SKM-1 treated with dmso at 0.1 percent for 144 hours (cell line): ENCODE measurements around the gene ATP7A.
"Not testable (repeated sequence)": the region's sequence is repeated elsewhere in the genome, so short reads cannot be mapped to it uniquely, and the experiment has no call there.

ENCODE experiments used
- DNase-seq: peaks from one replicate; lab custom pipeline; 2025; ENCODE audit not compliant: unreplicated experiment; lab: John Stamatoyannopoulos, UW

The ATP7A gene

DNA sequence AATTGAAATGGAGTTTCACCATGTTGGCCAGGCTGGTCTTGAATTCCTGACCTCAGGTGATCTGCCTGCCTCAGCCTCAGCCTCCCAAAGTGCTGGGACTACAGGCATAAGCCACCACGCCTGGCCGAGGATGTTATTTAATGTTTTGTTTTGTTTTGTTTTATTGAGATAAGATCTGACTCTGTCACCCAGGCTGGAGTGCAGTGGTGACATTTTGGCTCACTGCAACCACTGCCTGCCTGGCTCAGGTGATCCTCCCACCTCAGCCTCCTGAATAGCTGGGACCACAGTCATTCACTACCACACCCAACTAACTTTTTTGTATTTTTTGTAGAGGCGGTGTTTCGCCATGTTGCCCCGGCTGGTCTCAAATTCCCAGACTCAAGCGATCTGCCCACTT is 34.5 kb downstream of the ATP7A start:
- DNase-seq: not testable (repeated sequence)

DNA sequence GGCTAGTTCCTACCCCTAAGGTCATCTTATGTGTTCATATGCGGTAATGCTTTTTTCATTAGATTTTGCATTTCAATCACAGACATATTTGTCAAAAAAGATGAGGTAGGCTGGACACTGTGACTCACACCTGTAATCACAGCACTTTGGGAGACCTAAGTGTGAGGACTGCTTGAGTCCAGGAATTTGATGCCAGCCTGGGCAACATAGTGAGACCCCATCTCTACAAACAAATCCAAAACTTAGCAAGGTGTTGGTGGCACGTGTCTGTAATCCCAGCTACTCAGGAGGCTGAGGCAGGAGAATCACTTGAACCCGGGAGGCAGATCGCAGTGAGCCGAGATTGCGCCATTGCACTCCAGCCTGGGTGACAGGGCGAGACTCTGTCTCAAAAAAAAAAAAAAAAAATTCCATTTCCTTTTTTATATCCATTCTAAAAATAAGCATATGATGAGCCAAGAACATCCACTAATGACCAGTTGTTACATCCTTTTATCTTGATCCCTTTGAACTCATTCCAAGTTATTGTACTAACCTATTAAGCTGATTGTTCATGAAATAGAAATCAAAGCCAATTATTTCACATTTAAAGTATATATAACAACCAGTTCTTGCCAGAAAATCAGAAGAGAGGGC is 35.5 kb downstream of the ATP7A start:
- DNase-seq: no peak

DNA sequence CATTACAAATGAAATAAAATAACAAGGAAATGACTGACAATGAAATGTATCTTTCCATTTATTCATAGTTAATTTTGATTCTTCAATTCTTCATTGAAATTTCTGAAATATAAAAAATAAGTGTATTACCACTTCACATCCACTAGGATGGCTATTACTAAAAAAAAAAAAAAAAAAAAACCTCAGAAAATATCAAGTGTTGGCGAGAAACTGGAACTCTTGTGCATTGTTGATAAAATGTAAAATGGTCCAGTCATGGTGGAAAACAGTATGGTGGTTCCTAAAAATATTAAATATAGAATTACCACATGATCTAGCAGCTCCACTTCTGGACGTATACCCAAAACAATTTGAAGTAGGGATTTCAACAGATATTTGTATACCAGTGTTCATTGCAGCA is 36.1 kb downstream of the ATP7A start:
- DNase-seq: no peak

DNA sequence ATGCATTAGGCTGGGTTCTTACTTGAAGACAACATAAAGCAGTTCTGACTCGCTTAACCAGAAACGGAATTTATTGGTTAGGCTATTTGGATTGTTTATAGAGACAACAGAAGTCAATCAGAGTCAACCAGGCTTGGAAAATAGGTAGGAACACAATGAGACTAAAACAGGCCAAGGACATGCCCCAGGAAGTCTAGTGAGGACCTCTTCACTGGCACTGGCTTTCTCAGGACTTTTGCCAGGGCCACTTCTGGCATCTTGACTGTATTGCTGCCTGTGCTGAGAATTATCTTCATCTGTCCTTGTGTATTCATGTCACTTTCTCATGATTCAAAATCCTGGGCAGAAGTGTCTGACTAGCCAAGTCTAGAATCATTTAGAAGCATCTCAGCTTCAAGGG is 39.3 kb downstream of the ATP7A start:
- DNase-seq: no peak

DNA sequence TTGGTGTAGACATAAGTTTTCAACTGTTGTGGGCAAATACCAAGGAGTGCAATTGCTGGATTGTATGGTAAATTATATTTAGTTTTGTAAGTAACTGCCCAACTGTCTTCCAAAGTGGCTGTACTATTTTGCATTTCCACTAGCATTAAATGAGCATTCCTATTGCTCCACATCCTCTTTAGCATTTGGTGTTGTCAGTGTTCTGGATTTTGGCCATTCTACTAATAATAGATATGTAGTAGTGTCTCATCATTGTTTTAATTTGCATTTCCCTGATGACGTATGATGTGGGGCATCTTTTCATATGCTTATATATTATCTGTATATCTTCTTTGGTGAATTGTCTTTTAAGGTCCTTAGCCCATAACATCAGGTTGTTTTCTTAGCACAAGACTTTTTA is 41.7 kb downstream of the ATP7A start:
- no peak for DNase-seq

DNA sequence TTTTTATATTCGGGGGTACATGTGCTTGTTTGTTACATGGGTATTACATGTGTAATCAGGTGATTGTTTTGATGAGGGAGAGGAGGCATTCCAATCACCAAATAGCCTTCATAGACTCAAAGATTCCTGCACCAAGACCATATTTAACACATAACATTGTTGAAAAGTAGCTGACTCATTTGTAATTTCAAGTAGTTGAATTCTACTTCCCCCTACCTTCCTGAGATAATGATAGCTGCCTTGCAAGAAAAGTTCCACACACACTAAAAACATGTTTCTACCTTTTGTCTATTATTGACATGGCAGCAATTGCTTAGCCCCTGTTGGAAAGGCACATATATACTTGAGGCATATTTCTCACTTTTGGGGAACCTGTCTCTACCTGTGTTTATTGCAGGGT is 42.8 kb downstream of the ATP7A start:
- DNase-seq: no peak

DNA sequence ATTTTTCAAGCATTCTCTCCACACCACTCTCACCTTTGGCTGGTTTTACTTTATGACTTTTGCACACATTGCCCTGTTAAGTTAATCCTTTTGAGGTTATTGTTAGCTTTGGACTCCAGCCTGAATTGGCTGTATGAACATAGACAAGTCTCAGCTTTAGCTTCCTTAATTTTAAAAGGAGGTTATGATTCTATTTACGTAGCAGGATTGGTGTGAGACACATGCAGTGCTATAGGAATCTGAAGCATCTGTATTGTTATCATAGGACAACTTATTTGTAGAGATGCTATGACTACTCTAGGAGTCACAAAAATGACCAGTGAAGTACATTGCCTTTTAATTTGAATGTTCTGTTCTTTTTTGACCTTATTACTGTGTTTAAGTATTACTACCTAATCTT is 43.2 kb downstream of the ATP7A start:
- DNase-seq: no peak

DNA sequence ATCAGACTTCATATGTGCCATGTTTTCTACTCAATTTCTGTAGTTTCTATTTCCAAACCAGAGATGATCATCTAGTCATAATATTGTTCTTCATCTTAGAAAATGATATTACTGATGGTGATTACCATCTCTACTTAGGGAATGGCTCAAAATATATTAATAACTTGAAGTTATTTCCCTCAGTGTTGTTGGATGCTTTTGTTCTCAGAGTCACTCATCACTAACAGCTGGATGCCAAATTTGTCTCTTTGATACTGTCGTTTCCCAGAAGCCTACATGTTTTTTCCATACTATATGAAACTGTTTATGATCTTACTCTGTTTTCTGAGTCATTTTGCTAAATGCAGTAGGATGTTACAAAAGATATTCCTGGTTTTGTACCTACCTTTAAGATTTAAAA is 50.1 kb downstream of the ATP7A start:
- no peak for DNase-seq

DNA sequence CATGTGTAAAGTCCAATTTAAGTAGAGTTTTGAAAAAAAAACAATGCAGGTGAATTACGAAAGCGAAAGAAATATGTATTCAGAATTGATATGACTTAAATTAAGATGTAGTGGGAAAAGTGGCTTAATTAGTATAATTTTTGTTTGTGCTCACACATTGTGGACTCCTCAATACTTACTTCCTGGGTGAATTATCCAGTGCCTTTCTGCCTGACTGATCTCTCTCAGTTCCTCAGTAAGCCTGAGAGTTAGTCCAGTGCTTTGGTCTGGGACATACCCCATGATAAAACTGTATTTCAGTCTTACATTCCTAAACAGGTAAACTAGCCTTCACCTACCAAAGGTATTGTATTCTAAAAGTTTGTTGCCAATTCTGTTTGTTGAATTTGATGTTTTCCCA is 50.6 kb downstream of the ATP7A start:
- no peak for DNase-seq

DNA sequence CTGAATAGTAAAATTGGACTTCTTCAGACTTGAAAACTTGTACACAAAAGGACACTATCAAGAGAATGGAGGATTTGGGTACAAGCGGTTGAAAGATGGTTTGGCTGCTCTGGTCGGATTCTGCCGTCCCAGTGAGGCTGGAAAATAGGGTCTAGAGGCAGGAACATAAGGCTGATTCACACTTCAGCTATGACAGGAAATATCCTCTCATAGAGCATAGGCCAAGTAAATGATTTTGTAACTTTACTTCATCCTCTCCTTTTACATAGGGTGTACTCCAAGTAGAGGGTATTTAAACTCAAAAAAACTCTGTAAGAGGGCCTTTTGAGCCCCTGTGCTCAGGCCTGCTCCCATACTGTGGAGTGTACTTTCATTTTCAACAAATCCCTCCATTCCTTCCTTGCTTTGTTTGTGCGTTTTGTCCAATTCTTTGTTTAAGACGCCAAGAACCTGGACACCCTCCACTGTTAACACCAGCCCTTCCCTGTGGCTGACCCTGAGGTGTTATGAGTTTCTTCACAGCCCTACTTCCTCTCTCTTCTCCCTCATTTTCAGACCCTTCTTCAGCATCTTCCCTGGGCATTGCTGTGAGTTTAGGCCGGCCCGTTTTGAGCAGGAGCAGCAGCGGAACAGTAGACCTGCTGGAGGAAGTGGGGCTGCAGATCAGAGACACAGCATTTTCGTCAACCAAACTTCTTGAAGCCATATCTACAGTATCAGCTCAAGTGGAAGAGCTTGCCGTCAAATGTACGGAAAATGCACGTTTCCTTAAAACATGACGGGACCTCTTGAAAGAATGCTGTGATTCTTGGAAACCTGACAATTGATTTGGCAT is 51.8 kb downstream of the ATP7A start:
- DNase-seq: no peak

DNA sequence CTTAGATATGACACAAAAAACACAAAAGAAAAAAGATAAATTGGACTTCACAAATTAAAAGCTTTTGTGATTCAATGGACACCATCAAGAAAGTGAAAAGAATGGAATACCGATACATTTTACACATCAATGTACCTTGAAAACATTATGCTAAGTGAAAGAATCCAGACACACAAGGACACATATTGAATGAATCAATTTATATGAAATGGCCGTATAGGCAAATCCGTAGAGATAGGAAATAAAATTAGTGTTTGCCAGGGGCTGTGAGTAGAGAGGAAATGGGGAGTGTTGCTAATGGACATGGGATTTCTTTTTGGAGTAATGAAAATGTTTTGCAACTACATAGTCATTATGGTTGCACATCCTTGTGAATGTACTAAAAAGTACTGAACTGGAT is 55.9 kb downstream of the ATP7A start:
- no peak for DNase-seq

DNA sequence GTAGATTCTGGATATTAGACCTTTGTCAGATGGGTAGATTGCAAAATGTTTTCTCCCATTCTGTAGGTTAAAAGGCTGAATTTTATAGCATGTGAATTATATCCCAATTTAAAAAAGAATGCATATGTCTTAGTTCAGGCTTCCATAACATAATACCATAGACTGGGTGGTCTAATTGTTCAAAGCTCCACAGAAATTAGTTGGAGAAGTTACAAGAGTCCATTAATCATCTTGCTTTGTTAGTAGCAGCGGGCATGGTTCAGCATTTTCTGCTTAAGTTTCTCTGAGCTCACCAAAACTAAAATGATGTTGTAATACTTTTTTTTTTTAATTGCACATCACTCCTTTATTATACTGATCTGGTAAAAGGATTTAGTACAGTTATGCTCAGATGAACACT is 57.1 kb downstream of the ATP7A start:
- DNase-seq: no peak

DNA sequence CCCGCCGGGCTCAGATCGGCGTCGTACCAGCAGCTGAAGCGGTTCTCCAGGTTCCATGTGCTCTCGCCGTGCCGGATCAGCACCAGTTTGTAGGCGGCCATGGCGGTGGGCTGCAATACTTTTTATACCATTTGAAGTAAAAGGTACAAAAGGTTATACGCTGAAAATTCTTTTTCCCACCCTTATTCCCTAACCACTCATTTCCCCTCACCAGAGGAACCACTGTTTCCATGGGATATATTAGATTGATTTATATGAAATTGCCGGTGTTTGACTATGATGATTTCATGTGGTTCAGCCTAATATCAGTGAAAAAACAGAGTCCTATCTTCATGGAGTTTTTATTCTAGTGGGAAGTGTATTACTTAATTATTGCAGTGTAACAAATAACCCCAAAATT is 59.0 kb downstream of the ATP7A start, which contains the start of gene PGAM4:
Gene PGAM4, minus strand, starts transcription at position 101 of the 400 bp plus-strand sequence. Its CDS starts 0 bp downstream, at position 101.
- no peak for DNase-seq

DNA sequence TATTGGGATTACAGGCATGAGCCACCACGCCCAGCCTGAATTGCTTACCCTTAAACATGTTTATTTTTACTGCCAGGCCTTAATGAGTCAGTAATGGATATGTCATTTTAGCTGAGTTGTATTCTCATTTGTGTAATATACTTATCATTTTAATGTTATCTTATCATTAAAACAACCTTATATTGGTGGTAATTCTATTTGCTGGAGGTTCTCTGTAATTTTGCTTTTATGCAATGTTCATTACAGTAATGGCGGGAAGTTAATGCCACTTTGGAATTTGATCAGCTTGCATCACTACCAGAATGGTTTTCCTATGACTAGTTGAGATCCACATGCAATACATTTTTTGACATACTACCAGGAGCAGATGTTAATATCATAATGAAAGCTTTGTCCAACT is 65.3 kb downstream of the ATP7A start:
- DNase-seq: no peak

DNA sequence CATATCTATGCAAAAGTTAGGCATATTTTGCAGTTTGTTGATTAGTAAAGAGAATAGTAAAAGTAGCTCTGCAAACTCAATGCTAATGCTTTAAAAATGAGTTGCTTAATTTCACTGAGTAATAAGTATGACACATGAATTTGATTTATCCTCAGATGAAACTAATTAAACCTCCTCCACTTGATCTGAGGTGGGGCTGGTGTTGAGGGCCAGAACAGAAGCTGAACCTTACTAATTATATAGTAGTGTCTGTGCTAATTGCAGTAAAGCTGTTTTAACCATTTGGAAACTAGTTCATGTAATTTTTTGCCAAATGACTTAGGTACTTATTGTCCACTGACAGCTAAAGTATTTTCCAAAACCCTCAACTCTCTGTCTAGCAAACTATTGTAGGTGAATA is 66.6 kb downstream of the ATP7A start:
- DNase-seq: no peak

DNA sequence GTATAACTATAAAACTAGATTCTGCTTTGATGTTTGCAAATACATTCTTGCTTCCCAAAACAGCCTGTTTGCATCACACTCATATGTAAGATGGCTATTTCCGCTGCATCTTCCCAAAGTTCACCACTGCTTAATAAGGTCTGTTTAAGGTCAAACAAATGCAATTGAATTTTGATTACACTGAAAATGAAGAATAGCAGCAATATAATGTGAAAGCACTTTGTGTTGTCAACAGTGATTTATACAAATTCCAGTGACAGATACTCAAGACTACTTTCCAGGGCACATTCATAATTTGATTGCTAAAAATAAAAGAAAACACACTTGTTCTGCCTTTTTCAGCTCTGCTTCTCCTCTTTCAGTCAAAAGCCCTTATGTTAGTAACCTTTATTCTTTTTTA is 67.0 kb downstream of the ATP7A start:
- no peak for DNase-seq

DNA sequence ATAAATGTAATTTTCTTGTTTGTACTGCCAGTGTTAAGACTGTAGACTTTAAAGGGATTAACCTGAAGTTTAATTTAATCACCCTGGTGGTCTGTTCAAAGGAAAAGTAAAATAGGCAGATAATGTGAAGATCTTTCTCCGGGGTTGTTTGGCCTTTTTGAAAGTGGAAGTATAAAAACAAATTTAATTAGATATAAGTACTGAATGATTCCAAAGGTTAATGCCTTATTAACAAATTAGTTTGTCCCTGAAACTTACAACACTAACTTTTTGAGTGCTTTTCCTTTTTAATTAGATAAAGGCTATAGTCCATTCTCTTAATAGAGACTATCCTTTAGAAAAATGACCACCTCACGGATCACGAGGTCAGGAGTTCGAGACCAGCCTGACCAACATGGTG is 69.4 kb downstream of the ATP7A start:
- DNase-seq: no peak

DNA sequence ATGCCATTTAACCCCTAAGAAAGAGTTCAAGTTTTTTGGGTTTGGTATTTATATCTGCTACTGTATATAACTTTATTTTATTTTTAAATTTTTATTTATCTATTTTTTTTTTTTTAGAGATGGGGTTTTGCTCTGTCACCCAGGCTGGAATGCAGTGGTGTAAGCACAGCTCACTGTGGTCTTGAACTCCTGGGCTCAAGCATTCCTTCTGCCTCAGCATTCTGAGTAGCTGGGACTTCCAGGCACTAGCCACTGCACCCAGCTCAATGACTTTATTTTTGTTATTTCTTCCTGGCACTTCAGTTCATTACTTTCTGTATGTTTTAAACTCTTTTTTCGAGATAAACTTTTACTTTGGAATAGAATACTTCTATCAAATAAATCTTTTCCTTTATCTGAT is 101.4 kb downstream of the ATP7A start:
- no peak for DNase-seq

DNA sequence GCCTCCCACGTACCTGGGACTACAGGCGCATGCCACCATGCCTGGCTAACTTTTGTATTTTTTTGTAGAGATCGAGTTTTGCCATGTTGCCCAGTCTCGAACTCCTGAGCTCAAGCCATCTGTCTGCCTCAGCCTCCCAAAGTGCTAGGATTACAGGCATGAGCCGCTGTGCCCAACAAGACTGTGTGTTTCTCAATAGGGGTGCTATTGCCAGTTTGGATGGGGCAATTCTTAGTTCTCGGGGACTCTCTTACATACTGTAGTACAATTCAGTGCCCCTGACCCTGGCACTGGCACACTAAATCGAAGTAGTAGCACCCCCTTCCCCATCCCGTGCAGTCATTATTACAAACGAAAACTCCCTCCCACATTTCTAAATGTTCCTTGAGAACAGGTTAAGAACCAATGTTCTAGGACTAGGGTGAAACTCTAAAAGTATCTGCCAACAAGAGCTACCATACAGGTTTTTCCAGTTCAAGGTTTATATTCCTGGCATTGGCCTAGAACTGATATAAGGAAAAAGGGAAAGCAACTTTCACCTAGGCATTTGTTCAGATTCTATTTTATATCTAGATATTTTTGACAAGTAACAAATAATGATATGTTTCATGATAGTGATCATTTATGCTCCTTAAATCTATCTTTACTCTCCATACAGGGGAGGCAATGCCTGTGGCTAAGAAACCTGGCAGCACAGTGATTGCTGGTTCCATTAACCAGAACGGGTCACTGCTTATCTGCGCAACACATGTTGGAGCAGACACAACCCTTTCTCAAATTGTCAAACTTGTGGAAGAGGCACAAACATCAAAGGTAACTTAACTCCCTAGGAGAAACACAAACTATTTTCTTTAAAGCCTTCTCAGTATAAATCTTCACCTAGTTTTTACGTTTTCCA is 109.3 kb downstream of the ATP7A start:
- no peak for DNase-seq

DNA sequence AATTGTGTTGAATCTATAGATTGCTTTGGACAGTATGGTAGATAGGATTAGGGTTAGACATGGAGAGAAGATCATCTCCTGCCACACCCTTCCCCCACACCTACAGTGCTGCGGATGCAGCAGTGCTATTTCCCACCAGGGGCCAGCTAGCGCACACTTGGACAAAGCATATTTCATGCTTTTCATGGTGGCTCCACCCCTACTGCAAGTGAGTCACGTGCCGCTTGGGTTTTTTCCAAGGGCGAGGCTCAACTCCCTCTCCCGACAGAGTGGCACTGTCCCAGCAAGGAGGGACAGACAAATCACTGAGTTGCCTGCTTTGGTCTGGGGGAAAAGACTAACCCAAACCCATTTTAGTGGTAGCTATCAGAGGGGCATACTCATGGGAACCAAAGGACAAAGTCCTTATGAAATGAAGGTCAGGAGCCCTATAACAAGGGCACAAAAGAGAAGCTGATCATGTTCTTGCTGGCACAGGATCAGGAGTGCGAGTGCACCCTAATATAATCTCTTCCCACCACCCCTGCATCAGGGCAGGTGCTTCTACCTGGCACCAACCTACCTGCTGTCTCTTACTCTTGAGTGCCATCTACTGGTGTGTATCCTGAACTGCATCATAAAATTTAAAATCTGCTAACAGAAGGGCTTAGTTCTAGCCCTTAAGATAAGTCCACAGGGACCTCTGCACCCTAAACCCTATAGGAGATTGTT is 114.0 kb downstream of the ATP7A start:
- DNase-seq: no peak

DNA sequence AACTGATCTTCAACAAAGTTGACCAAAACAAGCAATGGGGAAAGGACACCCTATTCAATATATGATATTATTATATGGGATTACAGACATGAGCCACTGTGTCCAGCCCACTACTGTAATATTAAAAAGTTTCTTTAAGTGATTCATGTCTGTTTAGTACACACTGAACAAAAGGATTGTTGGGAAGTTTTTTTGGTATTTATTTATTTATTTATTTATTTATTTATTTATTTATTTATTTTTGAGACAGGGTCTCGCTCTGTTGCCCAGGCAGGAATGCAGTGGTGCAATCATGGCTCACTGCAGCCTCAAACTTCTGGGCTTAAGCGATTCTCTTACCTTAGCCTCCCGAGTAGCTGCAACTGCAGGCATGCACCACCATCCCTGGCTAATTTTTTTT is 117.3 kb downstream of the ATP7A start:
- DNase-seq: no peak
